ENCODE measurements around the gene FMNL1. TPM values are rescaled to one million over a fixed set of nuclear protein-coding genes. Genes with fewer than 3 reads are reported as not detected.
A peak's percentile ranks its signal among the peaks of the same experiment; 100 is the strongest.

FMNL1 gene
- total RNA-seq, 4 donors from 2014 or later = 0.22 to 5.2 (median 3.0) TPM

DNA sequence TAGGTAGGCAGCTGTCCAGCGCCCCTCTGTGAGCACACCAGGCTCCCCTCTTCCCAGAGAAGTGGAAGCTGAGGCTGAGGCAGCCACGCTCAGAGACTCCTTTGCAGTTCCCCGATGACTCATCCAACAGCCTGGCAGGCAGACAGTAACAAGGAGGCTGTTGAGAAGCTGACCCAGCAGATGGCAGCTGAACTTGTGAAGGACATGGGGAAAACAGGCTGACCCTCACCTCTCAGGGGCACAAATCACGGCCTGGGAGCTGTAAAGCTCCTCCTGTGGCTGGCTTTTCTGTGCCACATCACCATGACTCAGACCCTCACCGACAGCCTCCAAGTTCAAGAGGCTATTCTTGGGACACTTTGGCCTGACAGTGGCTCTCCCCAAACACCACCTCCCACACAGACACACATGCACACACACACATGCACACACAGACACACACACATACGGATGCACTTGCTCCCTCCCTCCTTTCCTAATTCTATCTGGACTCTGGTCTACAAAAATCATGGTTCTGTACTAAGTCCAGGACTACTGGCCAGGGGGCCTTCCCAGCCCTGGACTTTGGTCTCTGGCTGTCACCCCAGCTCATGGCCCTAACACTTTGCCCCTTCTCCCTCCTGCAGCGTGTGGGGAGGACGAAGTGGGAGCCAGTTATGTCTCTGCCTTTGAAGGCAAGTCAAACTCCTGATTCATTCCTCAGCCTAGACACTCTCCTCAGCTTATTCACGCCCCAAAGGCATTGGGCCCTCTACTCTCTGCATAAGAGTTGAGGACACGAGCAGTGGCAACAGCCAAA lies 71.9 kb downstream of the FMNL1 start:
- H3K27ac ChIP-seq = peak overlapping the region; percentile 88 to 98 (median 94)
- peak overlapping the region in 1 of 4 donors; percentile 11 for H3K4me3 ChIP-seq
- H3K27me3 ChIP-seq = no peaks in the 10 kb centered on the region
- intact Hi-C loops (cut with DNase I; ENCODE audit: low total_unique reads) = loop anchor here (1.0 to 10.0 kb wide), 2 partner anchors 10 to 1519 kb away; partner anchors contain the start of gene DUSP3
- ATAC-seq (peak; percentile 79 to 81), DNase-seq (peak; percentile 97 to 99)
- in situ Hi-C loops (cut with MboI; ENCODE audit: low sequenced_read_pairs in 4 of 4) = no loop called here
- TF ChIP-seq CTCF (IDR thresholded peaks at IDR 0.05 in 4 of 5, conservative IDR thresholded peaks at IDR 0.05 in 1 of 5) = no peak
- TF ChIP-seq POLR2A (IDR thresholded peaks at IDR 0.05) = peak; percentile 24 to 49
- no peaks in the 10 kb centered on the region for H3K9me3 ChIP-seq
- peaks cover 99 to 100% of the 10 kb centered on the region in 2 donors for H3K4me1 ChIP-seq
- no peaks in the 10 kb centered on the region for H3K36me3 ChIP-seq

DNA sequence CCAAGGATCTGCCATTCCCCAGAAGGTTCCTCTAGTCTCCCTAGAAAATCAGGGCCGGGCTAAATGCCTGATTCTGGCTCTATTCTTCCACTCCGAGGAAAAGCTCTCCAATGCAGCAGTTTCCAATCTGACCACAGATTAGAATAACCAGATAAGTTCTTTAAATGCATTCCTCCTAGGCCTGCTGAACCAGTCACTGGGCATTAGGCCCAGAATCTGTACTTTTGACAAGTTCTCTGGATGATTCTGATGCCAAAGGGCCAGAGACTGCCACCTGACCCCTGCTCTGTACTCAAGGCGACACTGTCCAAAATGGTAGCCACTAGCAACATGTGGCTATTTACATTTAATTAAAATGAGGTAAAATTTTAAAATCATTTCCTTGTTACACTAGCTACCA lies 72.8 kb downstream of the FMNL1 start:
- in situ Hi-C loops (cut with MboI; ENCODE audit: low sequenced_read_pairs in 4 of 4) = no loop called here
- Histone ChIP-seq H3K27me3 (no peaks in the 10 kb centered on the region), H3K4me1 (peaks cover 98 to 100% of the 10 kb centered on the region in 2 donors), H3K4me3 (no peak overlapping the region), H3K27ac (peak overlapping the region; percentile 88 to 98 (median 94)), H3K9me3 (no peaks in the 10 kb centered on the region), H3K36me3 (no peaks in the 10 kb centered on the region)
- no peak for TF ChIP-seq POLR2A (IDR thresholded peaks at IDR 0.05)
- no peak for TF ChIP-seq CTCF (IDR thresholded peaks at IDR 0.05 in 4 of 5, conservative IDR thresholded peaks at IDR 0.05 in 1 of 5)
- ATAC-seq (peak; percentile 31 to 34), DNase-seq (peak; percentile 74 to 79)
- intact Hi-C loops (cut with DNase I; ENCODE audit: low total_unique reads) = loop anchor here (10.0 kb wide), 1 partner anchor 1520 kb away; the partner anchor contains the start of gene DUSP3

DNA sequence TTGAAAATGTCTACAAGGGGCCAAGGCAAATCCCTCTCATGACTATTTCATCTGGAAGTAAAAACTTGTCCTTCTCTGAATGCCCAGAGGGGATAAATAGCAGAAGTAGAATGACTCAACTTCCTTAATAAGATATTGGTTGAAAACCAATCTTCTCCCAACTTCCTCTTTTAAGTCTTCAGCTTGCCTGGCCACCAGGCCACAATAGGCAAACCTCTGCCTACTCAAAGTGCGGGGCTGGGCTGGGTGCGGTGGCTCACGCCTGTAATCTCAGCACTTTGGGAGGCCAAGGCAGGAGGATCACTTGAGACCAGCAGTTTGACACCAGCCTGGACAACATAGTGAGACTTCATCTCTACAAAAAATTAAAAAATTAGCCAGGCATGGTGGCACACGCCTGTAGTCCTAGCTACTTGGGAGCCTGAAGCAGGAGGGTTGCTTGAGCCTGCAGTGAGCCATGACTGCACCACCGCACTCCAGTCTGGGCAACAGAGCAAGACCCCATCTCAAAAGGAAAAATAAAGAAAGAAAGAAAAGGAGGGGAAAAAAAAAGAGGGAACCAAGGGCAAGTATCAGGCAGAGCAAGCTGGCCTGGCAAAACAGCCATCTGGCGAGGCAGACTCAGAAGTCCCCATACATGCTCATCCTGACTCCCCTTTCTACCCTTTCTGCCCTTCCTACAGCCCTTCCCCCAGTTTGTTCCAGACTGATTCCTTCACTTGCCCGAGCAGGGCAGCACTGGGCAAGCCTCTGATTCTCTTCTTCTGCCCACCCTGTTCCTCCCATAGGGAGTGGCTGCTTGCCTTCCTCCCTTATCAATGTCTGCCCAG lies 74.5 kb downstream of the FMNL1 start:
- ATAC-seq (no peak), DNase-seq (no peak)
- no peaks in the 10 kb centered on the region for H3K27me3 ChIP-seq
- peaks cover 95 to 99% of the 10 kb centered on the region in 2 donors for H3K4me1 ChIP-seq
- H3K9me3 ChIP-seq = no peaks in the 10 kb centered on the region
- intact Hi-C loops (cut with DNase I; ENCODE audit: low total_unique reads) = loop anchor here (10.0 kb wide), 1 partner anchor 1521 kb away; the partner anchor contains the start of gene DUSP3
- H3K36me3 ChIP-seq = no peaks in the 10 kb centered on the region
- TF ChIP-seq CTCF (IDR thresholded peaks at IDR 0.05 in 4 of 5, conservative IDR thresholded peaks at IDR 0.05 in 1 of 5) (no peak), POLR2A (IDR thresholded peaks at IDR 0.05) (no peak)
- H3K4me3 ChIP-seq = no peak overlapping the region
- peak overlapping the region; percentile 88 to 98 (median 94) for H3K27ac ChIP-seq
- in situ Hi-C loops (cut with MboI; ENCODE audit: low sequenced_read_pairs in 4 of 4) = no loop called here

DNA sequence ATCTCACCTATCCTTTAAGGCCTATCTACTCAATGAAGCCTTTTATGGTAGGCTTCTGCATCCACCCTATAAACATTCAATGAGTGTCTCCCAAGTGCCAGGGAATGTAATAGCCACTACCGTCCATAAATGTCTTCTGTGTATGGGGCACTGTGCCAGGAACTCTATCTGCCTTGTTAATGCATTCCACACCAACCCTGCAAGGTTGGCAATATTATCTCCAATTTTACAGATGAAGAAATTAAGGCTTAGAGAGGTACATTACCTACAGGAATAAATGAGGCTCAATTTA lies 75.1 kb downstream of the FMNL1 start:
- Histone ChIP-seq H3K4me1 (peaks cover 95 to 99% of the 10 kb centered on the region in 2 donors), H3K36me3 (no peaks in the 10 kb centered on the region), H3K27me3 (no peaks in the 10 kb centered on the region), H3K4me3 (no peak overlapping the region), H3K9me3 (no peaks in the 10 kb centered on the region), H3K27ac (peak overlapping the region; percentile 88 to 98 (median 94))
- no peak for TF ChIP-seq CTCF (IDR thresholded peaks at IDR 0.05 in 4 of 5, conservative IDR thresholded peaks at IDR 0.05 in 1 of 5)
- no peak for TF ChIP-seq POLR2A (IDR thresholded peaks at IDR 0.05)
- DNase-seq = no peak
- intact Hi-C loops (cut with DNase I; ENCODE audit: low total_unique reads) = loop anchor here (10.0 kb wide), 1 partner anchor 1522 kb away; the partner anchor contains the start of gene DUSP3
- ATAC-seq = no peak
- in situ Hi-C loops (cut with MboI; ENCODE audit: low sequenced_read_pairs in 4 of 4) = no loop called here

Other genes with a start within 250 kb of the FMNL1 start
- gene DCAKD, start 170.3 kb upstream of the FMNL1 start, total RNA-seq = 10 to 100 TPM in 3 of 4 donors, 1 to 10 TPM in 1; 9.8 to 14.4 (median 12.3) TPM
- 100 to 1,000 TPM in 1 of 4 donors, 10 to 100 TPM in 3; 60.7 to 127 (median 71.5) TPM for gene NMT1, start 160.6 kb upstream of the FMNL1 start, total RNA-seq
- gene PLCD3, start 89.4 kb upstream of the FMNL1 start, total RNA-seq = 100 to 1,000 TPM in 1 of 4 donors, 10 to 100 TPM in 3; 38.6 to 186 (median 75.1) TPM
- 1 to 10 TPM; 2.2 to 3.2 (median 2.5) TPM for gene ACBD4, start 86.2 kb upstream of the FMNL1 start, total RNA-seq
- 10 to 100 TPM; 26.3 to 79.6 (median 36.9) TPM for gene HEXIM1, start 73.4 kb upstream of the FMNL1 start, total RNA-seq
- gene HEXIM2, start 60.0 kb upstream of the FMNL1 start, total RNA-seq = 10 to 100 TPM; 31.4 to 70.8 (median 64.9) TPM
- gene SPATA32, start 40.2 kb downstream of the FMNL1 start, total RNA-seq = not detected
- 10 to 100 TPM; 18.0 to 62.8 (median 34.0) TPM for gene MAP3K14, start 95.1 kb downstream of the FMNL1 start, total RNA-seq
- gene ARHGAP27, start 211.0 kb downstream of the FMNL1 start, total RNA-seq = 1 to 10 TPM; 4.2 to 6.0 (median 5.1) TPM